Memory B cell (primary cell): Measurements from ENCODE around the gene GLI3.

Source experiments
- ATAC-seq: fragments of 150-1000 bp; cut with Tn5 transposase; 2 replicates; pipeline ENCODE4 v1.10.0; 2021; ENCODE audit warnings: low read depth, mild to moderate bottlenecking, moderate library complexity
- DNase-seq, 2 donors: peaks; one replicate each; pipeline ENCODE4 v3.0.0; 2022; ENCODE audit warnings: low spot score in 2 of 2
- H3K27ac Mint-ChIP-seq: one replicate; pipeline ENCODE4 v1.8.0; 2022; ENCODE audit warnings: mild to moderate bottlenecking, moderate library complexity, mixed read lengths
- H3K27me3 Mint-ChIP-seq: one replicate; pipeline ENCODE4 v1.8.0; 2022; ENCODE audit warnings: mixed read lengths
- H3K36me3 Mint-ChIP-seq: one replicate; pipeline ENCODE4 v1.8.0; 2022; ENCODE audit warnings: mild to moderate bottlenecking, mixed read lengths
- H3K4me1 Mint-ChIP-seq: one replicate; pipeline ENCODE4 v1.8.0; 2022; ENCODE audit warnings: mixed read lengths
- H3K4me3 Mint-ChIP-seq: one replicate; pipeline ENCODE4 v1.8.0; 2022; ENCODE audit warnings: mild to moderate bottlenecking, moderate library complexity, mixed read lengths
- H3K9me3 Mint-ChIP-seq: one replicate; pipeline ENCODE4 v1.8.0; 2022; ENCODE audit warnings: mixed read lengths

The GLI3 gene

DNA sequence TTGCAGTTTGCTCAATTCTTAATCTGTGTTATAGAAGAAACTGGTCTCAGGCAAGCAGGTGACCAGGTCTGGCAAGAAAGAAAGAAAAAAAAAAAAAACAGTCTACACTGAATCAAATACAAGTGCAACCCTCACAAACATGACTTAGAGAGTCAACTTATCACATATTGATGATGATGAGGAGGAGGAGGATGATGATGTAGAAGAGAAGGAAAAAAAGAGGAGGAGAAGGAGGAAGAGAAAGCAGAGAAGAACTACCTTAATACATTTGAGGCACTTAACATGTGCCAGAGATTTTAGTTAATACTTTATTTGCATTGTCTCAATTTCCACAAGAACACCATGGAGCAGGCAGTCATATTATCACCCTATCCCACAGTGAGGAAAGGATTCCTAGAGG lies 91.5 kb downstream of the GLI3 start:
- H3K27ac Mint-ChIP-seq, result no peak overlapping the region
- DNase-seq, result no peak
- peaks cover 9% of the 10 kb centered on the region for H3K27me3 Mint-ChIP-seq
- no peaks in the 10 kb centered on the region for H3K4me1 Mint-ChIP-seq
- ATAC-seq, result no peak
- H3K9me3 Mint-ChIP-seq, result no peaks in the 10 kb centered on the region
- H3K36me3 Mint-ChIP-seq, result no peaks in the 10 kb centered on the region
- H3K4me3 Mint-ChIP-seq, result no peak overlapping the region

GRCh38 chr7:42144604-42145003 lies 92.4 kb downstream of the GLI3 start:
- Mint-ChIP-seq H3K4me1 (no peaks in the 10 kb centered on the region), H3K36me3 (no peaks in the 10 kb centered on the region), H3K27me3 (peaks cover 11% of the 10 kb centered on the region), H3K4me3 (no peak overlapping the region), H3K27ac (no peak overlapping the region), H3K9me3 (no peaks in the 10 kb centered on the region)
- ATAC-seq, result no peak
- no peak for DNase-seq

- H3K4me3 Mint-ChIP-seq, result no peak overlapping the region
- DNase-seq (no peak), ATAC-seq (no peak)
- H3K4me1 Mint-ChIP-seq, result no peaks in the 10 kb centered on the region
- H3K27me3 Mint-ChIP-seq, result peaks cover 11% of the 10 kb centered on the region
- H3K9me3 Mint-ChIP-seq, result no peaks in the 10 kb centered on the region
- H3K27ac Mint-ChIP-seq, result no peak overlapping the region
- H3K36me3 Mint-ChIP-seq, result no peaks in the 10 kb centered on the region
These were observed 93.1 kb downstream of the GLI3 start for GRCh38 chr7:42143711-42144600.

DNA sequence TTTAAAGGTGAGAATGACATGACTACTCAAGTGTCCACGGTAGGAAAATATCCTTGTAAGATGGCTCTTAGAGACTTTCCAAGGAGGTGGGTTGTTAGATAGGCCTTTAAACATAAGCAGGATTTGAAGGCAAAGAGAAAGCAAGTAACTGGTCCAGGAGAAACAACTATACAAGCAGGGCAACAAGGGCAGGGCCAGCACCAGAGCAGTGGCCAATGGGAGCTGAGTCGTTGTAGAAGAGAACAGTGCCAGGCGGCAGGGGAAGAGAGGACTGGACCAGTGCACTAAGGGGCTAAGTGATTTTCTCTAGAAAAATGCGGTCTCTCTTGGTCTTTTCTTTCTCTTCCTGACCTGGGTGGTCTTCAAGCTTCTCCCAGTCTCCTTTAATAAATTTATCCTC lies 94.9 kb downstream of the GLI3 start:
- H3K4me3 Mint-ChIP-seq, result no peak overlapping the region
- no peaks in the 10 kb centered on the region for H3K4me1 Mint-ChIP-seq
- ATAC-seq (no peak), DNase-seq (no peak)
- no peak overlapping the region for H3K27ac Mint-ChIP-seq
- H3K27me3 Mint-ChIP-seq, result peaks cover 8% of the 10 kb centered on the region
- H3K9me3 Mint-ChIP-seq, result no peaks in the 10 kb centered on the region
- H3K36me3 Mint-ChIP-seq, result no peaks in the 10 kb centered on the region

- no peak overlapping the region for H3K4me3 Mint-ChIP-seq
These were observed 97.3 kb downstream of the GLI3 start for GRCh38 chr7:42139751-42140150.

GRCh38 chr7:42138691-42139090 lies 98.3 kb downstream of the GLI3 start:
- no peak overlapping the region for H3K4me3 Mint-ChIP-seq

More at GRCh38 chr7:42139751-42140150, 97.3 kb downstream of the GLI3 start:
- Mint-ChIP-seq H3K36me3 (no peaks in the 10 kb centered on the region), H3K4me1 (no peaks in the 10 kb centered on the region), H3K27me3 (peaks cover 8% of the 10 kb centered on the region), H3K9me3 (no peaks in the 10 kb centered on the region), H3K27ac (no peak overlapping the region)
- no peak for DNase-seq
- no peak for ATAC-seq

DNA sequence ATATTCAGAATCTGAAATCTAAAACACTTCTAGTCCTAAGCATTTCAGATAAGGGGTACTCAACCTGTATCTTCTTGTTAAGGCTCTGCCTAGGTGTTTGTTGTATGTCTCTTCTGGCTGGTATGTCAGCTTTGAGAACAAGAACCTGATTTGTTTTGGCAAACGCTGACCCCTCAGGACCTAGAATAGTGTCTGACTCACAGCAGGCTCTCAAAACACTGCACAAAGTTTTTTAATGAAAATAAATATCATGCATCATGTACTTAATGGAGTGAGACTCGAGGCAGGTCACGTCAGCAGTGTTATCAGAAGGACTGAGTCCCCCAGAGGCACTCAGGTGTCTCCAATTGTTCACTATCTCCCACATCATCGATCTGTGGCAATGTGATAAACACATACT lies 99.1 kb downstream of the GLI3 start:
- H3K9me3 Mint-ChIP-seq, result no peaks in the 10 kb centered on the region
- no peak overlapping the region for H3K27ac Mint-ChIP-seq
- no peak for DNase-seq
- H3K4me3 Mint-ChIP-seq, result no peak overlapping the region
- ATAC-seq, result no peak
- no peaks in the 10 kb centered on the region for H3K4me1 Mint-ChIP-seq
- H3K27me3 Mint-ChIP-seq, result peaks cover 6% of the 10 kb centered on the region
- no peaks in the 10 kb centered on the region for H3K36me3 Mint-ChIP-seq

More at GRCh38 chr7:42138691-42139090, 98.3 kb downstream of the GLI3 start:
- H3K9me3 Mint-ChIP-seq, result no peaks in the 10 kb centered on the region
- no peak for DNase-seq
- ATAC-seq, result no peak
- no peaks in the 10 kb centered on the region for H3K36me3 Mint-ChIP-seq
- H3K27ac Mint-ChIP-seq, result no peak overlapping the region
- peaks cover 6% of the 10 kb centered on the region for H3K27me3 Mint-ChIP-seq
- H3K4me1 Mint-ChIP-seq, result no peaks in the 10 kb centered on the region

- no peaks in the 10 kb centered on the region for H3K9me3 Mint-ChIP-seq
- ATAC-seq (no peak), DNase-seq (no peak)
- no peaks in the 10 kb centered on the region for H3K4me1 Mint-ChIP-seq
- H3K27ac Mint-ChIP-seq, result no peak overlapping the region
- no peaks in the 10 kb centered on the region for H3K36me3 Mint-ChIP-seq
- H3K27me3 Mint-ChIP-seq, result peaks cover 6% of the 10 kb centered on the region
- H3K4me3 Mint-ChIP-seq, result no peak overlapping the region
These were observed 99.6 kb downstream of the GLI3 start for GRCh38 chr7:42137431-42137830.

- no peak overlapping the region for H3K27ac Mint-ChIP-seq
These were observed 101.3 kb downstream of the GLI3 start for GRCh38 chr7:42135728-42136127.

DNA sequence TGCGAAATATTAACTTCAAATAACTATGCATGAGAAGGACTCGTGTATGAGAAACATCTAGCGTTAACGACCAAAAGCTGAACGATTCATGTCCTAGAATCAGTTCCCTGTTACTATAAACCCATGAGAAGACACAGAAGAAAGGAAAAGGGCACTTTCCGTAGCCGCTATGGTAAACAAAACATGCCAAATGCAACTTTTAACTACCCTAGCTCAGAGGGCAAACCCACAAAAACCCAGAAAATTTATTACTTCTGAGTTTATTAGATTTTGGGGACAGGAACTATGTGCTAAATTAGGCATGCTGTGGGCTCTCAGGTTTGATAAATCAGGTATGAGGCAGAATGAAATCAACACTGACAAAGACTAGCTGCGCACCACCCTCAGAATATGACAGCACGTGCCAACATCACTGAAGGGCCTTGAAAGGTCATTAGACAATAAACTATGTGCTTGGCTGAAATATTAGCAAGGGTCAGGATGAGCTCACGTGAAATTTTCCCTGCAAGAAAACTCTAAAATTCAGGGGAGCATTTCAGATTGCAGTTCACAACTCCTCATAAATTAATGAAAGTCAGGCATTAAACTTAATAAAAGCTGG lies 102.6 kb downstream of the GLI3 start:
- Mint-ChIP-seq H3K27ac (no peak overlapping the region), H3K4me3 (no peak overlapping the region), H3K36me3 (no peaks in the 10 kb centered on the region), H3K27me3 (peaks cover 2% of the 10 kb centered on the region), H3K4me1 (no peaks in the 10 kb centered on the region), H3K9me3 (peaks cover 5% of the 10 kb centered on the region)
- ATAC-seq (no peak), DNase-seq (no peak)

More at GRCh38 chr7:42135728-42136127, 101.3 kb downstream of the GLI3 start:
- ATAC-seq (no peak), DNase-seq (no peak)
- Mint-ChIP-seq H3K27me3 (peaks cover 6% of the 10 kb centered on the region), H3K36me3 (no peaks in the 10 kb centered on the region), H3K4me3 (no peak overlapping the region), H3K9me3 (no peaks in the 10 kb centered on the region), H3K4me1 (no peaks in the 10 kb centered on the region)

- H3K4me3 Mint-ChIP-seq, result no peak overlapping the region
- no peak for ATAC-seq
- H3K27ac Mint-ChIP-seq, result no peak overlapping the region
- H3K9me3 Mint-ChIP-seq, result peaks cover 5% of the 10 kb centered on the region
- peaks cover 2% of the 10 kb centered on the region for H3K27me3 Mint-ChIP-seq
- H3K36me3 Mint-ChIP-seq, result no peaks in the 10 kb centered on the region
- H3K4me1 Mint-ChIP-seq, result no peaks in the 10 kb centered on the region
- DNase-seq, result no peak
These were observed 103.7 kb downstream of the GLI3 start for GRCh38 chr7:42133321-42133720.

DNA sequence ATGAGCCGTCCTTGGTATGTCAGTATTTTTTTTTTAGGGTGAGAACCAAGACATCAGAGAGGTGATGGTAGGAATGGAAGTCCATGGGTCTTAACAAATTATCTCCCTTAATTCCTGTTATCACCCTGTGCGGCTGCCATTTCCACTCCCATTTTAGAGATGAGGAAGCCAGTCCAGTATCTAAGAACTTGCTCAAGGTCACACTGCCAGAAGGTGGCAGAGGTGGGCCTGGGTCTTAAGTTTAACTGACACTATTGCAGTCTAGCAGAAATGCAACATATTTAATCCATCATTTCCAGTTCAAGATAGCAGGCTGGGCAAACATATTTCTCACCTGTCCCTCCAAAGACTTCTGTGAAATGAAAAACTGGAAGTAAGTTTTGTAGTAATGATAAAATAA lies 108.3 kb downstream of the GLI3 start:
- Mint-ChIP-seq H3K27me3 (peaks cover 2% of the 10 kb centered on the region), H3K4me3 (no peak overlapping the region), H3K4me1 (no peaks in the 10 kb centered on the region), H3K27ac (no peak overlapping the region), H3K9me3 (peaks cover 5% of the 10 kb centered on the region), H3K36me3 (no peaks in the 10 kb centered on the region)
- no peak for DNase-seq
- no peak for ATAC-seq

DNA sequence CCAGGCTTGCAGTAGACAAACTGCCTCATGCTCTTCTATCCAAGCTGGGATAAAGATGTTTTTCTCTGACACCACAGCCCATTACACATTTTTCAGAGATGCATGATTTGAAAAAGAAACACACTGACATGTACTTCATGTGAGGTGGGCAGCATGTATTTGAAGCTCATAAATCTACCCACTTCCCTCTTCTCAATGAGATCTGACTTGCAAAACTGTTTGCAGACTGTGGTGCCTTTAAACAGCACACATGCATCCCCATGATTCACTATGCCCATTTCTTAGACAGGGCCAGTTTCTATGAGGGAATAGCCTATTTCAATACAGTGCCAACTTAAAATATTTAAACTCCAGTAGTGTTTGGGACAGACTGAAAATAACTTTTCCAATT lies 109.8 kb downstream of the GLI3 start:
- no peak for DNase-seq
- no peak for ATAC-seq
- H3K27ac Mint-ChIP-seq, result no peak overlapping the region
- peaks cover 5% of the 10 kb centered on the region for H3K9me3 Mint-ChIP-seq
- no peaks in the 10 kb centered on the region for H3K36me3 Mint-ChIP-seq
- H3K27me3 Mint-ChIP-seq, result peaks cover 3% of the 10 kb centered on the region
- H3K4me1 Mint-ChIP-seq, result no peaks in the 10 kb centered on the region
- no peak overlapping the region for H3K4me3 Mint-ChIP-seq

DNA sequence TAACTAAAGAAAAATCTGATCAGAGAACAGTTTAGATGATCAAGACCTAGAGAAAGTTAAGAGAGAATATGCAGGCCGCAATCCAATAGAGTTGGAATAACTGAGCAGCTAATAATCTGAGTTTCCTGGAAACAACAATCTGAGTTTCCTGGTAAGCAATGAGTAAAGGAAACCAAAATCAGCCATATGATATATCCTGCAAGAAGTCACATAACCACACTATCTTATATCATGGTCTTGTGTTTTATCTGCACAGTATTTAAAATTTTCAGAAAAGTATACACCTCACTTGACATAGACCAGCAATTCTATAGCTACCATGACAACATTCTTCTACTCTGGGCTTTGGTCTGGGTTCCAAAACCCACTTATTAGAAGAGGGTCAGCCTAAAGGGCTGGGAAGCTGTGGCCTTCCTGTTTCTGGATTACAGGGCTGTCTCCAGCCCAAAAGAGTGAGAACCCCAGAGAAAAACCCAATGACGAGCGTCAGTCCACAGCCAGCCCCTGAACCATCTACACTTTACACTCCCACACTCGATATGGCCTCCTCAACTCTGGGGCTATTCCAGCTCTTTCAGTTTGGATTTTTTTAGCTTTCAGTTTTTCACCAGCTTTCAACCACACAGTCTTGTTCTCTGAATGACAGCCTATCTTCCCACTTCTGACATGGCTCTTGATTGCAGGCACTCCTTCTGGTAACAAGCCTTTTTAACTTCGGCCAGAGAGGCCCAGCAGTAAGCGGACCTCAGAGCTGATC lies 110.4 kb downstream of the GLI3 start:
- Mint-ChIP-seq H3K36me3 (no peaks in the 10 kb centered on the region), H3K4me3 (no peak overlapping the region)
- no peak for ATAC-seq

More for the DNA sequence above, 110.4 kb downstream of the GLI3 start:
- Mint-ChIP-seq H3K27ac (no peak overlapping the region), H3K9me3 (peaks cover 5% of the 10 kb centered on the region), H3K27me3 (peaks cover 3% of the 10 kb centered on the region), H3K4me1 (no peaks in the 10 kb centered on the region)
- no peak for DNase-seq
